GM12874 (cell line): ENCODE results near the gene FAM107B.

Source experiments
- CTCF ChIP-seq: IDR thresholded peaks from 2 replicates; pipeline ENCODE4 v1.5.1; 2011; ENCODE audit warnings: low read depth, mild to moderate bottlenecking, control low read depth, low read length, moderate library complexity; ENCODE audit not compliant: insufficient read depth

Gene FAM107B

GRCh38 chr10:14534152-14534551, 240.5 kb downstream of the FAM107B start:
- TF ChIP-seq CTCF, result no peak

GRCh38 chr10:14533295-14533694, 241.4 kb downstream of the FAM107B start:
- no peak for TF ChIP-seq CTCF

- no peak for TF ChIP-seq CTCF
These were observed 242.0 kb downstream of the FAM107B start for GRCh38 chr10:14532473-14533251.

GRCh38 chr10:14531974-14532373, 242.7 kb downstream of the FAM107B start:
- TF ChIP-seq CTCF, result no peak

- no peak for TF ChIP-seq CTCF
These were observed 244.2 kb downstream of the FAM107B start for GRCh38 chr10:14530465-14530864.

- TF ChIP-seq CTCF, result no peak
These were observed 245.3 kb downstream of the FAM107B start for GRCh38 chr10:14529351-14529750.

- no peak for TF ChIP-seq CTCF
These were observed 246.2 kb downstream of the FAM107B start for GRCh38 chr10:14528450-14528849.
